ENCODE data around the gene PDK1. TPM values are rescaled to one million over a fixed set of nuclear protein-coding genes. Genes with fewer than 3 reads are reported as not detected.
"Not testable (repeated sequence)": the region's sequence is repeated elsewhere in the genome, so short reads cannot be mapped to it uniquely, and the experiment has no call there.

PDK1 gene
- total RNA-seq, 1 donor from 2014 or later, result 65.2 TPM

- Histone ChIP-seq H3K27ac (no peak overlapping the region), H3K36me3 (peaks cover 26% of the 10 kb centered on the region), H3K79me2 (ENCODE audit: low read depth) (no peaks in the 10 kb centered on the region), H3K4me3 (no peak overlapping the region), H3F3A (ENCODE audit: low read depth) (peaks cover 9% of the 10 kb centered on the region), H3K27me3 (no peaks in the 10 kb centered on the region), H3K9ac (no peak overlapping the region), H3K4me1 (no peaks in the 10 kb centered on the region), H2AFZ (replicated peaks) (no peak overlapping the region), H3K9me3 (ENCODE audit: low read depth) (no peaks in the 10 kb centered on the region), H3K4me2 (no peak overlapping the region), H4K20me1 (ENCODE audit: low read depth) (no peaks in the 10 kb centered on the region)
- H3K4me3 Mint-ChIP-seq, result no peak overlapping the region
- no peaks in the 10 kb centered on the region for H3K4me1 Mint-ChIP-seq
- H3K36me3 Mint-ChIP-seq, result peaks cover 61% of the 10 kb centered on the region
- no peak for DNase-seq (ENCODE audit: low spot score)
- H3K9me3 Mint-ChIP-seq, result peaks cover 11% of the 10 kb centered on the region
- H3K27me3 Mint-ChIP-seq (ENCODE audit: insufficient read depth, low read depth), result no peaks in the 10 kb centered on the region
- TF ChIP-seq CTCF (IDR thresholded peaks at IDR 0.05) (no peak), EZH2 (IDR thresholded peaks at IDR 0.05) (no peak), EZH2phosphoT487 (IDR thresholded peaks at IDR 0.05) (no peak)
- no peak overlapping the region for H3K27ac Mint-ChIP-seq
Measured at GRCh38 chr2:172588931-172589330, 33.0 kb downstream of the PDK1 start.

DNA sequence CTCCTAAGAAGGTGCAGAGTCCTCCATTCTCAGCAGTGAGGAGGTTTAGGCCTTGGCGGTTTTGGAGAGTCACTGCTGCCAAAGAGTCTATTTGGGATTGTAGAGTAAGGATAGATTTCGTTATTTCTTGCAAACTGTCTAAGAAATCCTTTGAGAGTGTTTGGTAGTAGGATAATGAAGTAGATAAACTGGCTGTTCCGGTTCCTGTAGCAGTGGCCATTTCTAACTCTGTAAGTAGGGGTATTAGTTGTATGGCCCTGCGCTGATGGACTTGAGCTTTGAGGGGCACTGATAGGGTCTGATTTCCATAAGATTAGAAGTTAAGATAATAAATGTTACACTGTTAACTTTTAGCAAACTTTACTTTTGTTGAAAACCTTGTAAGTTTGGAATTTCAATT is 35.5 kb downstream of the PDK1 start:
- peaks cover 61% of the 10 kb centered on the region for H3K36me3 Mint-ChIP-seq
- H3K79me2 ChIP-seq (ENCODE audit: low read depth), result not testable (repeated sequence)

GRCh38 chr2:172592190-172592589 is 36.3 kb downstream of the PDK1 start:
- H3K27ac ChIP-seq; H4K20me1 ChIP-seq (ENCODE audit: low read depth); H3K27me3 ChIP-seq; H3F3A ChIP-seq (ENCODE audit: low read depth); H3K79me2 ChIP-seq (ENCODE audit: low read depth); H3K4me1 ChIP-seq; H3K27me3 Mint-ChIP-seq (ENCODE audit: insufficient read depth, low read depth); DNase-seq (ENCODE audit: low spot score); H3K4me1 Mint-ChIP-seq; H3K27ac Mint-ChIP-seq; H3K9me3 ChIP-seq (ENCODE audit: low read depth); H3K9ac ChIP-seq; H2AFZ ChIP-seq (replicated peaks); H3K4me3 ChIP-seq; H3K9me3 Mint-ChIP-seq; H3K4me3 Mint-ChIP-seq: not testable (repeated sequence)
- peak overlapping the region; percentile 46 for H3K4me2 ChIP-seq
- H3K36me3 Mint-ChIP-seq, result peaks cover 58% of the 10 kb centered on the region
- peaks cover 21% of the 10 kb centered on the region for H3K36me3 ChIP-seq

More for the DNA sequence above, 35.5 kb downstream of the PDK1 start:
- H3F3A ChIP-seq (ENCODE audit: low read depth); H3K27me3 Mint-ChIP-seq (ENCODE audit: insufficient read depth, low read depth); H3K4me3 ChIP-seq; DNase-seq (ENCODE audit: low spot score); H3K27ac Mint-ChIP-seq; H3K4me1 ChIP-seq; H3K27ac ChIP-seq; H3K9ac ChIP-seq; H3K4me3 Mint-ChIP-seq; H2AFZ ChIP-seq (replicated peaks); H4K20me1 ChIP-seq (ENCODE audit: low read depth); H3K27me3 ChIP-seq; H3K4me1 Mint-ChIP-seq; H3K9me3 ChIP-seq (ENCODE audit: low read depth): not testable (repeated sequence)
- peaks cover 11% of the 10 kb centered on the region for H3K9me3 Mint-ChIP-seq
- Histone ChIP-seq H3K36me3 (peaks cover 29% of the 10 kb centered on the region), H3K4me2 (peak overlapping the region; percentile 46)

- H3K9me3 ChIP-seq (ENCODE audit: low read depth), result no peaks in the 10 kb centered on the region
- peaks cover 14% of the 10 kb centered on the region for H3K36me3 ChIP-seq
- no peak overlapping the region for H3K4me2 ChIP-seq
- H3K4me3 ChIP-seq, result no peak overlapping the region
- DNase-seq (ENCODE audit: low spot score), result no peak
- H3K27ac ChIP-seq, result no peak overlapping the region
- Mint-ChIP-seq H3K27me3 (ENCODE audit: insufficient read depth, low read depth) (no peaks in the 10 kb centered on the region), H3K4me3 (no peak overlapping the region), H3K4me1 (no peaks in the 10 kb centered on the region), H3K36me3 (peaks cover 19% of the 10 kb centered on the region), H3K27ac (no peak overlapping the region), H3K9me3 (no peaks in the 10 kb centered on the region)
- no peak overlapping the region for H2AFZ ChIP-seq (replicated peaks)
- TF ChIP-seq EZH2 (IDR thresholded peaks at IDR 0.05), result no peak
- no peak for TF ChIP-seq EZH2phosphoT487 (IDR thresholded peaks at IDR 0.05)
- peaks cover 4% of the 10 kb centered on the region for H3K4me1 ChIP-seq
- no peaks in the 10 kb centered on the region for H3K27me3 ChIP-seq
- H3K79me2 ChIP-seq (ENCODE audit: low read depth), result no peaks in the 10 kb centered on the region
- peaks cover 11% of the 10 kb centered on the region for H4K20me1 ChIP-seq (ENCODE audit: low read depth)
- H3F3A ChIP-seq (ENCODE audit: low read depth), result peaks cover 3% of the 10 kb centered on the region
- no peak overlapping the region for H3K9ac ChIP-seq
Measured at GRCh38 chr2:172596776-172597175, 40.9 kb downstream of the PDK1 start.

- Mint-ChIP-seq H3K4me1 (no peaks in the 10 kb centered on the region), H3K9me3 (no peaks in the 10 kb centered on the region), H3K36me3 (peaks cover 24% of the 10 kb centered on the region), H3K4me3 (no peak overlapping the region), H3K27me3 (ENCODE audit: insufficient read depth, low read depth) (no peaks in the 10 kb centered on the region), H3K27ac (no peak overlapping the region)
- Histone ChIP-seq H3K36me3 (peaks cover 14% of the 10 kb centered on the region), H3K9me3 (ENCODE audit: low read depth) (no peaks in the 10 kb centered on the region), H4K20me1 (ENCODE audit: low read depth) (peaks cover 11% of the 10 kb centered on the region), H3K79me2 (ENCODE audit: low read depth) (no peaks in the 10 kb centered on the region), H3K4me3 (no peak overlapping the region), H3F3A (ENCODE audit: low read depth) (no peaks in the 10 kb centered on the region), H3K9ac (no peak overlapping the region), H3K27ac (no peak overlapping the region), H3K27me3 (no peaks in the 10 kb centered on the region), H2AFZ (replicated peaks) (no peak overlapping the region), H3K4me2 (no peak overlapping the region), H3K4me1 (peaks cover 4% of the 10 kb centered on the region)
- DNase-seq (ENCODE audit: low spot score), result no peak
- TF ChIP-seq CTCF (IDR thresholded peaks at IDR 0.05), result no peak
- TF ChIP-seq EZH2phosphoT487 (IDR thresholded peaks at IDR 0.05), result no peak
- no peak for TF ChIP-seq EZH2 (IDR thresholded peaks at IDR 0.05)
Measured at GRCh38 chr2:172597176-172597842, 41.4 kb downstream of the PDK1 start.
